AG04449 (cell line): Measurements from ENCODE around the gene CHST13.

Experiments used
- CTCF ChIA-PET: fragments of 350-600 bp; formaldehyde crosslinking; extraction: SDS; loops from one replicate; lab custom pipeline; 2021; ENCODE audit warnings: antibody characterized with exemption; lab: Yijun Ruan, JAX
- POLR2A ChIA-PET: fragments of 400-600, 350-600 bp; formaldehyde crosslinking; extraction: SDS; loops from one replicate; lab custom pipeline; 2020; ENCODE audit warnings: antibody characterized with exemption, inconsistent platforms; lab: Yijun Ruan, JAX
- DNase-seq: peaks from one replicate; pipeline ENCODE4 v3.0.0-alpha.2; 2010; ENCODE audit warnings: low read depth, low spot score
- H3K4me3 ChIP-seq: 2 replicates; pipeline ENCODE4 v1.5.1; 2011; ENCODE audit warnings: low read depth, mild to moderate bottlenecking, control low read depth, low read length
- TF ChIP-seq, protein P1 (sequence below): IDR thresholded peaks from one replicate; pipeline ENCODE4 v1.5.1; 2011; ENCODE audit warnings: mild to moderate bottlenecking, moderate library complexity, low read length, control low read depth, inconsistent platforms; ENCODE audit not compliant: insufficient read depth; ENCODE audit errors: missing control alignments

The CHST13 gene

DNA sequence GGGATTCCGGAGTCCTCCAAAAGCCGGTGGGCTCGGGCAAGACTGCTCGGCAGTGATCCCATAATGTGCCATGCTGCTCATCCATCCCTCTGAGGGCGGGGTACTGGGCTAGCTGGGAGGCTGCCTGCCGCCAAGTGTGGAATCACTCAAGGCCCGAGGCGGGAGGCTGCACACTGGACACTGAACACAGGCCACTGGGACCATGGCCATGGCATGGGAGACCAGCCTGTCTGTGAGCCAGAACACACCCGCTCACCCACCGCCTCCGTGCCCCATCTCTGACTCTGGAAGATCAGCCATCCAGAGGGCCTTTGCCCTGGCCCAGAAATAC lies 33.4 kb downstream of the CHST13 start:
- no peak overlapping the region for H3K4me3 ChIP-seq
- no peak for DNase-seq
- ChIA-PET POLR2A (no interaction called here), CTCF (no interaction called here)
- TF ChIP-seq, protein P1, sequence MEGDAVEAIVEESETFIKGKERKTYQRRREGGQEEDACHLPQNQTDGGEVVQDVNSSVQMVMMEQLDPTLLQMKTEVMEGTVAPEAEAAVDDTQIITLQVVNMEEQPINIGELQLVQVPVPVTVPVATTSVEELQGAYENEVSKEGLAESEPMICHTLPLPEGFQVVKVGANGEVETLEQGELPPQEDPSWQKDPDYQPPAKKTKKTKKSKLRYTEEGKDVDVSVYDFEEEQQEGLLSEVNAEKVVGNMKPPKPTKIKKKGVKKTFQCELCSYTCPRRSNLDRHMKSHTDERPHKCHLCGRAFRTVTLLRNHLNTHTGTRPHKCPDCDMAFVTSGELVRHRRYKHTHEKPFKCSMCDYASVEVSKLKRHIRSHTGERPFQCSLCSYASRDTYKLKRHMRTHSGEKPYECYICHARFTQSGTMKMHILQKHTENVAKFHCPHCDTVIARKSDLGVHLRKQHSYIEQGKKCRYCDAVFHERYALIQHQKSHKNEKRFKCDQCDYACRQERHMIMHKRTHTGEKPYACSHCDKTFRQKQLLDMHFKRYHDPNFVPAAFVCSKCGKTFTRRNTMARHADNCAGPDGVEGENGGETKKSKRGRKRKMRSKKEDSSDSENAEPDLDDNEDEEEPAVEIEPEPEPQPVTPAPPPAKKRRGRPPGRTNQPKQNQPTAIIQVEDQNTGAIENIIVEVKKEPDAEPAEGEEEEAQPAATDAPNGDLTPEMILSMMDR: no peak

DNA sequence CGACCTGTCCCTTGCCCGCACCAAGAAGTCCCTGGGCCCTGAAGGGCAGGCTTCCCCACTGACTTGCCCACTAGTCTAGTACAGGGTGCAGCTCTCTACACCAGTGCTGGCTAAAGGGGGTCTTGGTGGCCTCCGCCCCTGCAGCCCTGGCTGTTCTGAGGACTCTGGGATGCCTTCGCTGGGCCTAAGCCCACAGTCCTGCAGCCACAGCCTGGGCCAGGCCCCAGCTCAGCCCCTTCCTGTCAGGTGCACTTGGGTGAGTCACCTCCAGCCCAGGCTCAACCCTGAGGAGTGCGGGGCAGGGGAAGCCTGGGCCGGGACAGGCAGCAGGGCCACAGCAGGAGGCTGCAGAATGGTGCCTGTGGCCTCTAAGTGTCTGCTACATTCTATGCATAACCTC lies 33.8 kb downstream of the CHST13 start:
- CTCF ChIA-PET: no interaction called here
- no peak for DNase-seq

DNA sequence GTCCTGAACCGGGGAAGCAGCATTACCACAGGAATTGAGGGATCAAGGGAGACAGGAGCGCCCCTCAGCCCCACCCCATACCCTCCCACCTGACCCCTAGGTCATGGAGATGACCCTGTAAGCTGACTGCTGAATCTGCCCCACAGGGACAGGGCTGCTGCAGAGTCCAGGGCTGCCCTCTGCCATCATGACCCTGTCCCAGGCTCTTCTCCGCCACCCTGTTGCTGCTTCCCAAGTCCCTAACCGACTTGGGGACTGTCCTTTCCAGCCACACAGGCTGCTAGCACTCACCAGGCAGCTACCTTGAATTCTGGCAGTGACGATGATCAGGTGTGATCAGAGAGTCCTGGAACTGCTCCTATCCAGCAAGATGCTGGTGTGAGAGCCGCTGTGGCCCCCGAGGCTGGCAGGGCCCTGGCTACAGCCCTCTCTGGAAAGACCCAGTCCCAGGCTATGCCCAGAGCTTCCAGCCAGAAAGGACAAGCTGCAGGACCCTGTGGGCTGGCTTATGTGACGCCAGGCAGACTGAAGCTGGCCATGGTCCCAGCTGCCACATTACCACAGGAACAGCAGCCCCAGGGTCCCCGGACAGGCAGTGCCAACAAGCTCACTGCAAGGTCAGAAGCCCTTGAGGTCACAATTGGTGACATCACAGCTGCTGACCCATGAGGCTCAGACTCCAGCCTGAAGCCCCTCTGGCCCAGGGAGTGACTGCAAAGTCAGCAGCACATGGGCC lies 34.5 kb downstream of the CHST13 start, which contains the start of gene C3orf22:
TSS of gene C3orf22 (minus strand) at position 597 of the 736 bp plus-strand sequence. CDS start 5,542 bp downstream, outside the sequence.
- TF ChIP-seq, protein P1: no peak
- CTCF ChIA-PET: interaction anchor here (0.8 kb wide), 1 partner anchor 36 kb away, joined by 3 read pairs; no protein-coding TSS in a partner anchor
- no peak within 1 kb of the TSS for H3K4me3 ChIP-seq
- POLR2A ChIA-PET: no interaction called here
- DNase-seq: no peak

More for the DNA sequence above, 33.8 kb downstream of the CHST13 start:
- POLR2A ChIA-PET: no interaction called here
- TF ChIP-seq, protein P1: no peak
- H3K4me3 ChIP-seq: no peak overlapping the region

GRCh38 chr3:126562737-126563276 lies 38.9 kb downstream of the CHST13 start:
- DNase-seq: no peak
- ChIA-PET CTCF (interaction anchor here (1.2 kb wide), 1 partner anchor 40 kb away, joined by 3 read pairs; no protein-coding TSS in a partner anchor), POLR2A (no interaction called here)
- no peak overlapping the region for H3K4me3 ChIP-seq
- TF ChIP-seq, protein P1: no peak

DNA sequence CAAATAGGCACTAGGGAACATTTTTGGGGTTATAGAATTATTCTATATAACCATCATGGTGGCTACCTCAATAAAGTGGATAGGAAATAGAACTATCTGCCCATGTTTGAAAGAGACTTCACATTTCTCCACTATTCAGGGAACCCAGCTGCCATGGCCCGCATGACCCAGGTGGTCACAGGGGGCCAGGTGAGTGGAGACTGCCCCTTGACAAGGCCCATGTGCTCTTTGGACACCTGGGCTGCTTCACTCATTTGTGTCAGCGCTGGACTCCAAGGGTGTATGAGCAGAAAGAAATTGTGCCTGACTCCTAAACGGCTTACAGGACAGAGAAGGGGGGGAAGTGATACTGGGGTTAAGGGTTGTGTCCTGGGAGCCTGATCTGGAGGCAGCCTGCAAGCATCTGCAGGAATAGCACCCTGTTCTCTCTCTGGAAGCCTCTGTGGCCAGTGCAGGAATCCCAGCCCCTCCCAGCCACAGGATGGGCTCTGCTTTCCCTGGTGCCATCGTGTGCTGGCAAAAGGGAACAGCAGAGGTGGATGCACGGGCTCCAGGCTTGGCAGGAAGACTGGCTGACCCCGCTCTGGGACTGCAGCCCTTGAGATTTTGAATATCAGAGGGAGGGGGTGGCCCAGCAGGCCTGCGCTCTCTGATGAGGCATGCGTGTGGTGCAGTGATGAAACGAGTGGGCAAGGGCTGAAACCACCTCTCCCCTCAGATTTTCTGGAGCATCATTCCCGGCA lies 43.9 kb downstream of the CHST13 start:
- ChIA-PET POLR2A (no interaction called here), CTCF (no interaction called here)
- TF ChIP-seq, protein P1: no peak
- no peak overlapping the region for H3K4me3 ChIP-seq
- DNase-seq: no peak
